ENCODE results near the gene C2CD2. TPM values are rescaled to one million over a fixed set of nuclear protein-coding genes. Genes with fewer than 3 reads are reported as not detected.

C2CD2 gene
- polyA plus RNA-seq, 1 of the 3 experiments (the other 2 are of a cell fraction) = 9.7 TPM

- CTCF ChIA-PET = no interaction called here
- Histone ChIP-seq H3K79me2 (ENCODE audit: insufficient read depth) (no peaks in the 10 kb centered on the region), H3F3A (replicated peaks; ENCODE audit: insufficient read depth) (no peaks in the 10 kb centered on the region), H3K9ac (no peak overlapping the region), H2AFZ (ENCODE audit: low read depth) (no peak overlapping the region), H3K4me2 (no peak overlapping the region), H3K27me3 (ENCODE audit: insufficient read depth) (no peaks in the 10 kb centered on the region), H3K27ac (ENCODE audit: low read depth in 2 of 2, low read length in 1 of 2) (no peak overlapping the region), H3K9me2 (no peaks in the 10 kb centered on the region), H4K20me1 (ENCODE audit: insufficient read depth) (no peaks in the 10 kb centered on the region), H3K4me1 (ENCODE audit: control insufficient read depth in 1 of 2, insufficient read depth in 2 of 2, low read depth in 1 of 2, low read length in 1 of 2) (no peaks in the 10 kb centered on the region), H3K4me3 (ENCODE audit: low read depth in 2 of 2, low read length in 1 of 2) (no peak overlapping the region), H3K9me3 (no peaks in the 10 kb centered on the region), H3K36me3 (replicated peaks in 1 of 2; ENCODE audit: control insufficient read depth in 1 of 2, insufficient read depth in 2 of 2, low read length in 1 of 2) (peaks cover 0 to 28% of the 10 kb centered on the region in 2 experiments)
- no peak for DNase-seq
- TF ChIP-seq TAF1 (IDR thresholded peaks at IDR 0.05; ENCODE audit: borderline replicate concordance, low read depth, low read length) (no peak), YY1 (IDR thresholded peaks at IDR 0.05; ENCODE audit: low read depth) (no peak), MAX (IDR thresholded peaks at IDR 0.05; ENCODE audit: low read depth) (no peak), RFX5 (IDR thresholded peaks at IDR 0.05; ENCODE audit: low read length) (no peak), IRF3 (IDR thresholded peaks at IDR 0.05; ENCODE audit: low read depth, low read length) (no peak), REST (IDR thresholded peaks at IDR 0.05; ENCODE audit: low read depth, low read length) (no peak), MXI1 (IDR thresholded peaks at IDR 0.05; ENCODE audit: low read depth, low read length) (no peak), PBX3 (IDR thresholded peaks at IDR 0.05) (no peak), RXRA (IDR thresholded peaks at IDR 0.05; ENCODE audit: borderline replicate concordance, low read depth) (no peak), EP300 (IDR thresholded peaks at IDR 0.05; ENCODE audit: borderline replicate concordance in 1 of 2, low read depth in 1 of 2, low read length in 1 of 2) (no peak)
- POLR2A ChIA-PET = no interaction called here
- WGBS (ENCODE audit: low lambda C conversion rate) = 98% methylated on average over 11 of the region's 31 CpGs
Measured at GRCh38 chr21:41854426-41854995, 99.3 kb downstream of the C2CD2 start.

GRCh38 chr21:41852929-41853320 lies 100.9 kb downstream of the C2CD2 start:
- H3F3A ChIP-seq (replicated peaks; ENCODE audit: insufficient read depth) = no peaks in the 10 kb centered on the region
- H3K9me3 ChIP-seq = no peaks in the 10 kb centered on the region
- no peak for DNase-seq
- 95% methylated on average over 6 of the region's 9 CpGs for WGBS (ENCODE audit: low lambda C conversion rate)
- H3K27me3 ChIP-seq (ENCODE audit: insufficient read depth) = no peaks in the 10 kb centered on the region
- no peaks in the 10 kb centered on the region for H3K9me2 ChIP-seq
- H3K4me3 ChIP-seq (ENCODE audit: low read depth in 2 of 2, low read length in 1 of 2) = no peak overlapping the region
- H2AFZ ChIP-seq (ENCODE audit: low read depth) = no peak overlapping the region
- no peak for TF ChIP-seq YY1 (IDR thresholded peaks at IDR 0.05; ENCODE audit: low read depth)
- H3K4me1 ChIP-seq (ENCODE audit: control insufficient read depth in 1 of 2, insufficient read depth in 2 of 2, low read depth in 1 of 2, low read length in 1 of 2) = no peaks in the 10 kb centered on the region
- ChIA-PET CTCF (interaction anchor here (1.7 kb wide), 1 partner anchor 16 kb away, joined by 4 read pairs; no protein-coding TSS in a partner anchor), POLR2A (no interaction called here)
- no peak overlapping the region for H3K27ac ChIP-seq (ENCODE audit: low read depth in 2 of 2, low read length in 1 of 2)
- H4K20me1 ChIP-seq (ENCODE audit: insufficient read depth) = no peaks in the 10 kb centered on the region
- H3K79me2 ChIP-seq (ENCODE audit: insufficient read depth) = no peaks in the 10 kb centered on the region
- H3K9ac ChIP-seq = no peak overlapping the region
- H3K36me3 ChIP-seq (replicated peaks in 1 of 2; ENCODE audit: control insufficient read depth in 1 of 2, insufficient read depth in 2 of 2, low read length in 1 of 2) = peaks cover 0 to 23% of the 10 kb centered on the region in 2 experiments
- H3K4me2 ChIP-seq = no peak overlapping the region
